GM12872 (cell line): ENCODE results near the gene ILF3.

Source experiments
- TF ChIP-seq, protein P1 (sequence below): IDR thresholded peaks from 3 replicates; pipeline ENCODE4 v1.5.1; 2011; ENCODE audit warnings: low read depth, mild to moderate bottlenecking, low read length, moderate library complexity; ENCODE audit not compliant: insufficient read depth

ILF3 gene

DNA sequence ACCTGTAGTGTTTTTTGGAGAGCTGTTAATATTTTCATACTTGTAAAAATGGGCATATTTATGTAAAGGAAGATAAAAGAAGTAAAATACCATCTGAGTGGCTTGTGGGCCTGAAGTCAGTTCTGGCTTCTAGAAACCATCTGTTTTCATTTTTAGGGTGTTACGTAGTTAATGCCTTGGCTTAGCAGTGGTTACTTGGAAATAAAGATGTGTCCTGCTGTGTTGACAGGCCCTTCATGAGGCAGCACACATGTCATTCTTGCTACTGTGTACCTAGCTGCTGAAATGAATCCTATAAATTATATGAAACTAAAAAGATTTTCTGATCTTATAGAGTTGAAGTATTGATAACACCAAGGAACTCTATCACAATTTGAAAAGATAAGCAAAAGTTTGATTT, 16.0 kb downstream of the ILF3 start:
- TF ChIP-seq, protein P1, sequence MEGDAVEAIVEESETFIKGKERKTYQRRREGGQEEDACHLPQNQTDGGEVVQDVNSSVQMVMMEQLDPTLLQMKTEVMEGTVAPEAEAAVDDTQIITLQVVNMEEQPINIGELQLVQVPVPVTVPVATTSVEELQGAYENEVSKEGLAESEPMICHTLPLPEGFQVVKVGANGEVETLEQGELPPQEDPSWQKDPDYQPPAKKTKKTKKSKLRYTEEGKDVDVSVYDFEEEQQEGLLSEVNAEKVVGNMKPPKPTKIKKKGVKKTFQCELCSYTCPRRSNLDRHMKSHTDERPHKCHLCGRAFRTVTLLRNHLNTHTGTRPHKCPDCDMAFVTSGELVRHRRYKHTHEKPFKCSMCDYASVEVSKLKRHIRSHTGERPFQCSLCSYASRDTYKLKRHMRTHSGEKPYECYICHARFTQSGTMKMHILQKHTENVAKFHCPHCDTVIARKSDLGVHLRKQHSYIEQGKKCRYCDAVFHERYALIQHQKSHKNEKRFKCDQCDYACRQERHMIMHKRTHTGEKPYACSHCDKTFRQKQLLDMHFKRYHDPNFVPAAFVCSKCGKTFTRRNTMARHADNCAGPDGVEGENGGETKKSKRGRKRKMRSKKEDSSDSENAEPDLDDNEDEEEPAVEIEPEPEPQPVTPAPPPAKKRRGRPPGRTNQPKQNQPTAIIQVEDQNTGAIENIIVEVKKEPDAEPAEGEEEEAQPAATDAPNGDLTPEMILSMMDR: no peak

DNA sequence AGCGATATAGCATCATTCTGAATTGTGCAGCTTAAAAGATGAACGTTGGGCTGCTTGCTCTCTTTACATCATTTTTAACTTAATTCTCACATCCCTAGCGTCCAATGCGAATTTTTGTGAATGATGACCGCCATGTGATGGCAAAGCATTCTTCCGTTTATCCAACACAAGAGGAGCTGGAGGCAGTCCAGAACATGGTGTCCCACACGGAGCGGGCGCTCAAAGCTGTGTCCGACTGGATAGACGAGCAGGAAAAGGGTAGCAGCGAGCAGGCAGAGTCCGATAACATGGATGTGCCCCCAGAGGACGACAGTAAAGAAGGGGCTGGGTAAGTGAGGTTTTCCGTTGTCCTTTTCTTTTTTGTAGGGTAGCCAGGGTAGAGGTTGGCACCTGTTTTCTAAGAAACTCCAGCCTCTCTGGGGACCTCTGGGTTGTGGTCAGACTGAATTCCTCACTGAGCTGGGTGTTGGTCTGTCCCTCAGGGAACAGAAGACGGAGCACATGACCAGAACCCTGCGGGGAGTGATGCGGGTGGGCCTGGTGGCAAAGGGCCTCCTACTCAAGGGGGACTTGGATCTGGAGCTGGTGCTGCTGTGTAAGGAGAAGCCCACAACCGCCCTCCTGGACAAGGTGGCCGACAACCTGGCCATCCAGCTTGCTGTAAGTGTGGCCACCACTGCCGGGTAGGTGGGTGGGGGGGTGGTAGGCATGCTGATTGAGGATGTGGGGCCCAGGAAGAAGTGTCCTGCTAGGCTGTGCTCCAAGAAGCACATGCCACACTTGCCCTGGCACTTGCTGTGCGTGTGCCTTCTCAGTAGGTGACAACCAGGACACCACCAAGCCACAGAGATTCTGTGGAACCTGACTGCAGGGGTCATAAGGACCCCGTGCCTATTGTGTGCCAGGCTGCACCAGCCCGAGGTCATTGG, 17.0 kb downstream of the ILF3 start:
- TF ChIP-seq, protein P1: no peak

DNA sequence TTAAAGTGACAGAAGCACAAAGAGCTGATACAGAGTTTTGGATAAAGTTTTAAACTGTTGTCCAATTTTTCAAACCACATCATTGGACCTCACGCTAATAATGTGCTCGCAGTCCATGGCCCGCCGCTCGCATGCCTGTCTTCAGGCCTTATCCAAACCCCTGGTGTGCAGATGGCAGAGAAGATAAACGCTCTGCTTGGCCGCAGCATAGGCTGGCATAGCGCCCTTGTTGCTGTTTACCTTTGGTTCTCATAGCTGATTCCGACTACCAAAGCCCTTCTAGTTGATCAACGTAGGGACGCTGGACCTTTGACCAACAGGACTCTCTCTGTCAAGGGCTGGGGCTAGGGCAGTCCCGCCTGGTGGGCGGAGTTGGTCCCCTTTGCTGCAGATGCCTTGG, 23.6 kb downstream of the ILF3 start:
- TF ChIP-seq, protein P1: no peak

DNA sequence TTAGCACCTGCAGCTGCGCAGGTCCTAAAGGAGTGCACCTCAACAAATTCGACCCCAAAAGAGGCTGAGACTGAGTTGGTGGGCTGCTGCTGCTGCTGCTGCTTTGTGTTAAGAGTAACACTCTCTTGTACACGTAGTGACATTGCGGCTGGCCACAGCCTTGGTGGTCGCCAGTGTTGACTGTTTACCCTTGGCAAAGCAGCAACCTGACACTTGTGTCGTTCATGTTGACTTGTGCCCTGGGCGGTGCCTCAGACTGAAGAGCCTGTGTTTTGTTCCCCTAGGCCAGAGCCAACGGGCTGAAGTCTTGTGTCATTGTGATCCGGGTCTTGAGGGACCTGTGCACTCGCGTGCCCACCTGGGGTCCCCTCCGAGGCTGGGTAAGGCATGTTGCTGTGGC, 24.7 kb downstream of the ILF3 start:
- TF ChIP-seq, protein P1: no peak

DNA sequence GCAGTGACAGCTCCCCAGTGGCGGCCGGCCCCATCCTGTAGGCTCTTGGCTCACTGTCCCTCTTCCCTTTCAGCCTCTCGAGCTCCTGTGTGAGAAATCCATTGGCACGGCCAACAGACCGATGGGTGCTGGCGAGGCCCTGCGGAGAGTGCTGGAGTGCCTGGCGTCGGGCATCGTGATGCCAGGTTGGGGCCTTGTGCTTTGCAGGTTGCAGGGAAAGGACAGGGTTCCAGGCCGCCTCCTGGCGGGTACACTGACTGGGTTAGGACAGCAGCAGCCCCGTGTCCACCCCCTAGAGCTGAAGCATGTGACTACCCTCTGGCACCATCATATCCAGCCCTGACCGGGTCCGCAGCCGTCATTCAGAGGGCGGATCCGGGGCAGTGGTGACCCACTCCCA, 25.6 kb downstream of the ILF3 start:
- TF ChIP-seq, protein P1: no peak

DNA sequence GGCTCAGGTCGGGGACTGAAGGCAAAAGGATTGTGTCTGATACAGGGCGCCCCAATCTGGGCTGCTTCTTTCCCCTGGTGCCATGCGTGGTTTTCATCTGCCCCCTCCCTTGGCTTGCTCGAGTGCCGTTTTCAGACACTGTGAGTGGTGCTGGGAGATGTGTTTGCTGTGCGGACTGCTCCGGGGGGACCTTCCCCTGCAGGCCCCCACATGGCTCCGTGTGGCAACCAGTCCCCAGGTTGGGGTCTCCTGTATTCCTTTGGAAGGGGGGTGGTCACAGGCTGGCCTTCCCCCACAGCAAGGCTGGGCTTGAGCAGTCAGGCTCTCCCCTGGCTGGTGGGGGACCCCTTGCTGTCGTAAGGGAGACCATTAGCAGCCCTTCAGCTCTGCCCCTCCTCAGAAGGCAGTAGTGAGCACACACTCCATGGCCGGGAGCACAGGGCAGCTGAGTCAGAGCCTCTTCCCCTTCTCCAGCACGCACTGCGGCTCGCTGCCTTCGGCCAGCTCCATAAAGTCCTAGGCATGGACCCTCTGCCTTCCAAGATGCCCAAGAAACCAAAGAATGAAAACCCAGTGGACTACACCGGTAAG, 26.5 kb downstream of the ILF3 start:
- TF ChIP-seq, protein P1: no peak

DNA sequence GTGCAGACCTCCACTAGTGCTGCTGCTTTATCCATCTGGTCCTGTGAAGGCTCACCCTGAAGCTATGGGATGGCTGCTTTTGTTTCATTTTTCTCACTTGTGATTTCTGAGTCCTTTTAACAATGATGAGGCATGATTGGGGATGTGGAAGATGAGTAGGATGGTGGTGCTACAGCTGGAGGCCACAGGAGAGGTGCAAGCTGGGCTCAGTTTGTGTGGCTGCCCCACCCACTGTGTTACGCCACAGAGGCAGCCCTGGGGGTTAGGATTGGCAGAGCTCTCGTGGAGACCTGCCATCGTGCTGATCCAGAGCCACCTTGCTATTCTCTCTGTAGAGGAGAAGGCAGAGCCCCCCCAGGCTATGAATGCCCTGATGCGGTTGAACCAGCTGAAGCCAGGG, 27.5 kb downstream of the ILF3 start:
- TF ChIP-seq, protein P1: no peak
